Globus pallidus (tissue), 1 donor: ENCODE measurements around the gene ZNF598.

Experiments
- DNase-seq: peaks from one replicate; pipeline ENCODE4 v3.0.0-alpha.2; 2015; ENCODE audit warnings: low spot score

ZNF598 gene

DNA sequence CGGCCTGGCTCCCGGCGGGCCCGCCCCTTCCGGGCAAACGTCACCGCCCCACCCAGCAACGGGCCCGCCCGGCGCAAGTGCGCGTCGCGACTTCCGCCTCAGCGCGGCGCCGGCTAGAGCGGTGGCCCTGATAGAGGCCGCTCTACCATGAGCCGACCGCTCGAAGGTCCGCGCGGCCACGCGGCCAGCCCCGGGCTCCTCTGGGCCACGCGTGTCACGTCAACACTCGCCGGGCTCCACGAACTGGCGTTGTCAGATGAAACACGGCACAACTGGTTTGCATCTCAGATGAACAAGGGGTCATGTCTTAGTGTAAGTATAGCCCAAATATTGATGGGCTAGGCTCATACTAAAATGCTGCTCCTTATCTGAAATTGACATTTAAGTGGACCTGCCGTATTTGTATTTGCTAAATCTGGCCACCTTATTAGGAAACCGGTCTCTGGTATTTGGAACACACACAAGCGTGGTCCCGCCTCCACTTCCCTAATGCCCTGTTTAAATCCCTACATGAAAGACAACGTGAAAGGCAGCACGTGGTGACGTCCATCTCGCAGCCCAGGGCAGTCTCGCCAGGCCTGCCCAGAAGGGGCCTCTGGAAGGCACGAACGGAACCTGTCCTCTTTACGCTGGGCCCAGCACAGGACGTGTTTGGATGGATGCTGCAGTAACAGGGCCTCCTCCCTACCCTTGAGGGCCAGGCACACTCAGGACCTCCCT lies at the start of gene ZNF598:
TSS of gene ZNF598 (minus strand) at position 31 of the 720 bp plus-strand sequence.
- DNase-seq, result peak; percentile 88

DNA sequence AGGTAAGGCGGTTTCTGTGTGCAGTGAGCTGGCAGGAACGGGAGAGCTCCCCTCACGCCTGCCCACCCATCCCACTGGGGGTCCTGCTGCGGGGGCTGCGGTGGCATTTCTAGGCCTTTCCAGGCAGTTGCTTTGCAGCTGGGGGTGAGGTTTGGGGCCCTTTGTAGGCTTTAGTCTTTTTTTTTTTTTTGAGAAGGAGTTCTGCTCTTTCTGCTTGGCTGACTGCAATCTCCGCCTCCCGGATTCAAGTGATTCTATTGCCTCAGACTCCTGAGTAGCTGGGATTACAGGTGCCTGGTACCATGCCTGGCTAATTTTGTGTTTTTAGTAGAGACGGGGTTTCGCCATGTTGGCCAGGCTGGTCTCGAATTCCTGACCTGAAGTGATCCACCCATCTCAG lies 49.3 kb upstream of the ZNF598 start:
- no peak for DNase-seq

DNA sequence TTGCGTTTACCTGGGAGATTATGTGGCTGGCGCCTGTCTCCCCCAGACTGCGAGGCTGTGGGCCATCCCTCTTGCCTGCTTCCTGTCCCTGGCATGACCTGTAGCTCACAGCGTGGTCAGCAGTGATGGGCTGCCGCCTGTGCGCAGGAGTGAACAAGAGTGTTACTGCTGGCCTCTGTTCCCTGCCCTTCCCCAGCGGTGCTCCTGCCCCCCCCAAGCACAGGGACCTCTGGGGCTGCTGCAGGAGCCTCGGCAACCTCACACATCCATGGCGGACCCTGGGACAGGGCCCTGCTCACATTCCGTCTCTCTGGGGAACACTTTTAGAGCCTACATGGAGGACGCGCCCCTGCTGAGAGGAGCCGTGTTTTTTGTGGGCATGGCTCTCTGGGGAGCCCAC lies 48.8 kb upstream of the ZNF598 start:
- DNase-seq, result no peak

DNA sequence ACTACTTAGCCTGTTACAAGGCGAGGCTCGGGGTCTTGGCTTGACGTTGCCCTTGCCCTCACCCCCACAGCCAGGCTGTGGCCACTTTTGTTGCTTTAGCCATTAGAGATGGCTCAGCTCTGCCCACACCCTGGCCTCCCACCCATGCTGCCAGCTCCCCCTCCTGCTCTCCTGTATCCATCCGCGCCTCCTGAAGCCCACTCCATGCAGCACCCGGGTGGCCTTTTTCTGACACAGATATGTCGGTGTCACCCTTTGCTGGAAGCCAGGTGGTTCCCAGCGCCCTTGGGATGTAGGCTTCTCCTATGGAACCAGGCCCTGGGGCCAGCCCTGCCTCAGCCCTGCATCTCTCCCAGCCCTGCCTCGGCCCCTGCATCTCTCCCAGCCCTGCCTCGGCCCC lies 47.8 kb upstream of the ZNF598 start:
- no peak for DNase-seq

DNA sequence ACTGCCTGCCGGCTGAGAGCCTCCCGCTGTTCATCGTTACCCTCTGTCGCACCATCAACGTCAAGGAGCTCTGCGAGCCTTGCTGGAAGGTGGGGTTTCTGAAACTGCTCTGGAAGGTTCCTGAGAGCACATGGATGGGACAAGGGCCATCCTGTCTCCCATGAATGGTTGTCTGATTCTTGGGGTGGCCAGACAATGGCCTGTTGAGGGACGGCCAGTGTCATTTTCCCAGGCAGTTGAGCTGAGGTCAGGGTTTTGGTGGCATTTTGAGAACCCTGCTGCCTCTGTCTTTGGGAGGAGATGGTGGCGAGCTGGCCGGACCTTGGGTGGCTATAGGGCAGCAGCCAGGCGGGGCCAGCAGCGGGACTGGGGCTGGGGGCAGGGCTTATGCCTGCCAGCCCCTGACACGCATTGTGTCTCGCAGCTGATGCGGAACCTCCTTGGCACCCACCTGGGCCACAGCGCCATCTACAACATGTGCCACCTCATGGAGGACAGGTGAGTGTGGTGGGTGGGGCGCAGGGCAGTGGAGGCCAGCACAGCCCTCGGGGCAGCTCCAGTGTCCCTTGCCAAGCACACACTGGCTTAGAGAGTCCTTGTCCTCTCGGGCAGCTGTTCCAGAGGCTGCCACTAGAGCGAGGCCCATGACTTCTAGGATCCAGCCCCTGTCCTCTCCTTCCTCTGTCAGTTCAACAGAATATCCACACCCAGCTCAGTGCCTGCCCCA lies 47.2 kb upstream of the ZNF598 start:
- DNase-seq, result peak; percentile 75

DNA sequence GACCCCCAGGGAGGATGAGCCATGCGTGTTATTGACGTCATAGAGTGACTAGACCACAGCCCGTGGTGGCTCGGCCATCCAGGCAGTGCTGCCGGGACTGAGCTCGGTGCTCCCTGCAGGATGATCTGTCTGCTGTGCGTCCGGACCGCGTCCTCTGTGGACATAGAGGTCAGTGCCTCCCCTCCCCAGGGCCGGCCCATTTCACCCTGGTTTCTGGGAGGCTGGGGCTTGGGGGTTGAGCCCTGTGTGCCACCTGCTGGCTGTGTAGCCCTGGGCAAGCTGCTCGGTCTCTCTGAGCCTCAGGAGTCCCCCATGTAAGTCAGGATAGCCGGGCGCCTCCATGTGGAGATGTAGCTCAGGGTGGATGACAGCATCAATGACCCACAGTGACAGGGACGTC lies 46.5 kb upstream of the ZNF598 start:
- peak; percentile 43 for DNase-seq

DNA sequence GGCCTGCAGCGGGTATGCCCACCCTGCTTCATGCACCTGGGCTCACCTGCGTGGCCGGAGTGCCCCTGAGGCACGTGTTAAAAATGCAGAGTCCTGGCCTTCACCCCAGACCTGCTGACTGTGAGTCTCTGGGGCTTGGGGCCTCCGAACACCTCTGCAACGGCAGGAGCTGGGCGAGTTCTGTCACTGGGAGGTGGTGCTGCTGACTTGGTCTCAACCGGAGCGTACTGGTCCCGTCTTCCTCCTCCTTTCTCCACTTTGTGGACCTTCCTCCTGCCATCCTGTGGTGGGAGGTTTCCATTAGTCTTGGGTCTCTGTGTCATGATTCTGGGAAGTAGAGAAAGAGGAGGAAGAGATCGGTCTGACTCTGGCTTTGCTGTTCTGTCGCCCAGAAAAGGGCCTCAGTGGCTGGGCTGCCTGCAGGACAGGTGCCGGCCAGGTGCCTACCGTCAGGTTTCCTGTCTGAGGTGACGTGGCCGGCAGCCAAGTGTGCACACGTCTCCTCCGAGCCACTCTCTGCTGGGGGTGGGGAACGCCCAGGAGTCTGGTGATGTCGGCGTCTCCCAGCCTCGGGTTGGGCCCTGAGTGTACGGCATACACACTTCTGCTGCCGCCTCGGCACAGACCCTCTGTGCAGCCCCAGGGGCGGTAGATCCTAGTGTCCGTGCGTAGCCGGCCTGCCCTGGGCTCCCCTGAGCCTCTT lies 45.1 kb upstream of the ZNF598 start:
- no peak for DNase-seq

DNA sequence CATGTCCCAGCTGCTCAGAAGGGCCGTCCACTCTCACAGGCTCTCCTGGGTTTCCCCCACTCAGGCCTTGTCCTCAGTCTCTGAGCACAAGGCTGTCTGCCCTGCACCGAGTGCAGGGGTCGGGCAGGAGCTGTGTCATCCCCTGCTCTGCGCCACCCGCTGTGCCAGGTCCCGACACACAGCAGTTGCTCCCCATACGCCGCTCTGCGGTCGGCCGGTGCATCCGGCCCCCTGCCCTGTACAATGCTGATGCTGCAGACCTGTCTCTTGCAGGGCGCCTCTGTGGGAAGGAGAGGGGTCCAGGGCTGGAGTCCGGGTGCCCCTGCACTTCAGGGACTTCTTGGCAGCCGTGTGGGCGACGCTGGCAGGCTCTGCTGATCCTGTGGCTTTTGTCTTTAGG lies 44.3 kb upstream of the ZNF598 start:
- no peak for DNase-seq

DNA sequence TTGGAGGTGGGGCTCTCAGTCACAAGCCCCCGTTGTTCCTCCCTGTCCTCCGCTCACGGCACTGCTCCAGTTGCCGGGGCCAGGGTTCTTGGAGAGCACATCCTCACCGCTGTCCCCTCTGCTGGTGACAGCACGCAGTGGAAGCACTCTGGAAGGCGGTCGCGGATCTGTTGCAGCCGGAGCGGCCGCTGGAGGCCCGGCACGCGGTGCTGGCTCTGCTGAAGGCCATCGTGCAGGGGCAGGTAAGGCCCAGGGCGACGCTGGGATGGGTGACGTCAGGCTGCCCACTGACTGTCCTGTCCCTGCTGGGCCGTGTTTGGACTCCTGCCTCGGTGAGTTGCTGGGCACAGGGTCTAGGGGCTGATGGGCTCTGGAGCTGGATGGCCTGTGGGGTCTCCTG lies 43.6 kb upstream of the ZNF598 start:
- no peak for DNase-seq

DNA sequence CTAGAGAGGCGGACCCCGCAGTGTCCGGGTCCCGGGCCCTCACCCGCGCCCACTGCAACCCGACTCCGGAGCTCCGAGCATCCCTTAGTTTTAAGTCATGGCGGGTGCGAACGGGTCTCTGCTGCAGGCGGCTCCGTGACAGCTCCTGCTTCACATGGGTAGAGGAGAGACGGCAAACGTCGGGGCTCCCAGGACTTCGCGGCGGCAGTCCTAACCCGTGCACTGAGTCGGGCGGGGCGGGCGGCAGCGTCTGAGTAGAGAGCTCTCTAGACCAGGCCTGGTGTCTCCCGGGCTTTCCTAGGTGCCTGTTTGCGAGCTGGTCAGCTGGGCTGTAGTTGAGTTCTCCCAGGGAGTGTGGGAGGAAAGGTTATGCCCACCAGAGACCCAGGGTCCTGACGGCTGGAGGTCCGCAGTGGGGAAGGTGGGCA lies 38.5 kb upstream of the ZNF598 start:
- DNase-seq, result no peak

DNA sequence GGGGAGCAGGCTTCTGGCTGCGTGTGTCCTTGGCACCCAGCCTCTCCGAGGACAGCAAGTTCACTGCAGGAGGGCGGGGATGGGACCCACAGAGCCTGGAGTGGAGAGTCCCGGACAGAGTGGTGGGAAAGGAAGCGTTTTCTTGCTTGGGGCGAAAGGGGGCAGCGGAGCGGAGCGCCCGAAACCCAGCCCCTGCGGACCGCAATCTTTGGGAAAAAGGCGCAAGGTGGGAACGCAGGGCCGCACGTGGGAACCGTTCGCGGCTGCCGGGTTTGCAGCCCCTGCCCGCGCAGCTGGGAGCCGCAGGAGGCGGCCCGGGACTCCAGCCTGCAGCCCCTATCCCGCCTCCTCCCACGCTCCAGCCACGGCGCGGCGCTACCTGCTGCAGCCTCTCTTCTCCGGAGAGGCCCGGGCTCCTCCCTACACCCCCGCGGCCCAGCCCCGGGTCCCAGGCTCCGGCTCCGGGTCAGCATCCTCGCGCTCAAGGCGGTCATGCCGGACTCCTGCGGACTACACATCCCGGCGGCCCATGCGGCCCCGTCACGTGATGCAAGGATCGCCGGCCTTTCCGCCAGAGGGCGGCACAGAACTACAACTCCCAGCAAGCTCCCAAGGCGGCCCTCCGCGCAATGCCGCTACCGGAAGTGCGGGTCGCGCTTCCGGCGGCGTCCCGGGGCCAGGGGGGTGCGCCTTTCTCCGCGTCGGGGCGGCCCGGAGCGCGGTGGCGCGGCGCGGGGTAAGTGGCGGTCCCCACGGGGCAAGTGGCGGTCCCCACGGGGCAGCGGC lies 37.9 kb upstream of the ZNF598 start, which contains the start of the genes NTHL1 and TSC2:
TSS of gene NTHL1 (minus strand) at position 505 of the 786 bp plus-strand sequence. CDS start at position 494, 11 bp downstream.
TSS of gene TSC2 (plus strand) at position 656 of the 786 bp plus-strand sequence. CDS start 631 bp downstream, outside the sequence.
- DNase-seq, result peak; percentile 96

DNA sequence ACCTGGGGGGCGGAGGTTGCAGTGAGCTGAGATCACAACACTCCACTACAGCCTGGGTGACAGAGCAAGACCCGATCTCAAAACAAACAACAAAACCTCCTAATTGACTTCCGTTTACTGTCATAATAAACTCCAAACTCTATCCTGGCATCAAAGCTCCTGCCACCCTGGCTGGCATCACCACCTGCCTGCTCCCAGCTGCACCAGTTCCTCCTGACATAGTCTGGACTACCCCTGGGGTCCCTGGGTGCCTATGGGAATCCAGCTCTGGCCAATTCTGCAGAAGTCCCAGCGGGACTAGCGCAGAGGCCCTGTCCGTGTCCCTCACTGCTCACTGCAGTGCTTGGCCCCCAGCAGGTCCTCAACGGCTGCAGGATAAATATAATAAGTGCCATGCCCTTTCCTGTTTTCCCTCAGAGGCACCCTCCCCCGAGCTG lies 37.3 kb upstream of the ZNF598 start:
- no peak for DNase-seq

DNA sequence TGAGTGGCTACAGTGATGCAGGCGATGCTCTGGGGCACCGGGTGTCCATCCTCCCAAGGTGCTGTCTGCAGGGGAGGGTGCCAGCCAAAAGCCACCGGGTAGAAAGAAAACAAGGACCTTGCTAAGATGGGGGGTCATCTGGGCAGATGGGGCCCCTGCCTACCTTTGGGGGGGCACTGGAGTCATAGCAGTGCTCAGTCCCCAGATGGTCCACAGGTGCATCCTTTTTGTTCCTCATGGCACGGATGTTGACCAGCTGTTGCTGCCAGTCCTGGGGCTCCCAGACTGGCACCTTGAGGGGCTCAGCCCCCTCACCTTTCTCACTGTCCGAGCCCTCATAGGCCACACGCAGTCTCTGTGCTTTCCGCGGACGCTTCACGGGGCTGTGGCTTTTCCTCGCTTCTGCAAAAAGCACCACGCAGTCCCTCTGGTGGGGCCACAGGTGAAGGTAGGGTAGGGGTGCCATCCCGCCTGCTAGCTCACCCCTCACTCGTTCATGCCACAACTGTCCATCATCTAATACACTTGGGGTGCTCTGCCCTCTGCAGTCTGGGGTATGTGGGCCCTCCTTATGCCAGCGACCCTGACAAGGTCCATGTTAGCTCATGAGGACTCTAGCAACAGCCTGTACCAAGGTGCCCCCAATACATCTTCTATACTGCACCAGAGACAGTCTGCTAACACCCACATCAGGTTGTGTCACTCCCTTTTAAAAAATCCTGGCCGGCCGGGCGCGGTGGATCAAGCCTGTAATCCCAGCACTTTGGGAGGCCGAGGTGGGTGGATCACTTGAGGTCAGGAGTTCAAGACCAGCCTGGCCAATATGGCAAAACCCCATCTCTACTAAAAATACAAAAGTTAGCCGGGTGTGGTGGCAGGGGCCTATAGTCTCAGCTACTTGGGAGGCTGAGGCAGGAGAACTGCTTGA lies 36.6 kb upstream of the ZNF598 start:
- DNase-seq, result no peak

DNA sequence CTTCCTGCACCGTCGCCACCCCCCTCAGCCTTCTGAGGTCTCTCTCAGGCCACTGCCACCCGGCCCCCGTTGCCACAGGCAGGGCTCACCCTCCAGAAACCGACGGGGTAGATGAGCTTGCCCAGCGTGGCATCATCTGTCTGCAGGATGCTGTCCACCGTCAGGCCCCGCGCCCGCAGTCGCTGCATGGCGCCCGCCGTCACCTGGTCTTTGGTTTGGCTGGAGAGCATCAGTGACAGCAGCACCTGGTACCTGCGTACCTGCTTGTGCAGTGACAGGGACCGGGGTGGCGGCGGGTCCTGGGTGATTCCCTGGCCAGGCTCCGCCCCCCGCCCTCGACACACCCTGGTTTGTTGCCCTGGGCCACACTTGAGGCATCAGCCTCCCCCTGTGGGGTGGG lies 34.9 kb upstream of the ZNF598 start:
- DNase-seq, result no peak

DNA sequence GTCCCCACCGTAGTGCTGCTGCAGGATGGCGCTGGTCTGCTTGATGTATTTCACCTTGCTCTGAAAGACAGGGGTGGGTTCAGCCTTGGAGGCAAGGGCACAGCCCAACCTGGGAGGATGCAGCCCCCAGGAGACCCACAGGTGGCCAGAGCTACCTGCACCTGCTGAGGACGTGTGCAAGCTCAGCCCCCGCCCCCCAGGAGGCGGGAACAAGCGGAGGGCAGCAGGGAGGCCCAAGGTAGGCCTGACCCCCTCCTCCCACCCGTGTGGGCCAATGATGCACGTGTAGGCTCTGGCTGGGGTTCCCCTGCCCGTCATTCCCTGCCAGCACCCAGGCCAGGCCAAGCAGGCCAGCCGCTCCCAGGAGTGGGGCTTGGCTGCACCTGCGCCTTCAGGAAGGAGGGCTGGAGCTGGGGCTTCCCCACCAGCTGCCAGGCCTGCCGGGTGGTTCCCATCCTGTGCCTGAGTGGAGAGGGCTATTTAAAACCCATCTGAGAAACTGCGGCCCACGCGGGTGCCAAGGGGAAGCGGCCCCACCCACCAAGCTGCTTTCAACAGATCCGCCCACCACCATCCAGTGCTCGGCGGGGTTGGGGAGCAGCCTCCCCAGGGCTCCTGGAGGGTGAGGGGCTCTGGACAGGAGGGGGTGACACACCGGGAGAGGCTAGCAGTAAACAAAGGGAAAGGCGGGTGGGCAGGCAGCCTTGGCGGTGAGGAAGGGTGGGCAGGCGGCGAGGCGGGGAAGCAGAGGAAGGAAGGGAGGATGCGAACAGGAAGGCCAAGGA lies 34.2 kb upstream of the ZNF598 start:
- no peak for DNase-seq

DNA sequence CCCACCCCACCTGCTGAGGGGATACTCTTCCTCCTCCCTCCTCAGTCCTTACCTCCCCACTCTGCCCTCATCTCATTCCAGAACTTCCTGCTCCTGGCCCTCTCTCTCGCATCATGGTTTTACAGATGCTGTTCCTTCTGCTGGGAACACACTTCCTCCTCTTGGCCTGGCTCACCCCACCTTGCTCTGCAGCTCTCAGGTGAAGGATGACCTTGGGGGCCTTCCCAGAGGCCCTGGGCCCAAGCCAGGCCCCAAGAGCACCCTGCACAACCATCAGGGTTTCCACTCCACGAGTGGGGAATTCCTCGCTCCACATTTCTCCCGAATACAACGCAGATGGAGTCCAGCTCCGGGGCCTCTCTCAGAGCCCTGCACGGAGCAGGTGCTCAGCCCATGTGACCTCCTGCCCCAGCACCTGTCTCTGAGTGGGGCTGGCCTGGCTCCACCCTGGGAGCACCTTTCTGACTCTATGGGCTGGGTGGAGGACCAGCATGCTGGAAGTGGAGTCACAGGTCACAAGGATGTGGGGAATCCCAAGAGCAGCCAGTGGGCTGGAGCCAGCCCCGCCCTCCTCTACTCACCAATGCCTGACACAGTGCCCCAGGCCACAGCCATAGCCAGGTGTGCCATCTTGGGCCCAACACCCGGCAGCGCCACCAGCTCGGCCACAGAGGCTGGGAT lies 33.5 kb upstream of the ZNF598 start:
- no peak for DNase-seq

DNA sequence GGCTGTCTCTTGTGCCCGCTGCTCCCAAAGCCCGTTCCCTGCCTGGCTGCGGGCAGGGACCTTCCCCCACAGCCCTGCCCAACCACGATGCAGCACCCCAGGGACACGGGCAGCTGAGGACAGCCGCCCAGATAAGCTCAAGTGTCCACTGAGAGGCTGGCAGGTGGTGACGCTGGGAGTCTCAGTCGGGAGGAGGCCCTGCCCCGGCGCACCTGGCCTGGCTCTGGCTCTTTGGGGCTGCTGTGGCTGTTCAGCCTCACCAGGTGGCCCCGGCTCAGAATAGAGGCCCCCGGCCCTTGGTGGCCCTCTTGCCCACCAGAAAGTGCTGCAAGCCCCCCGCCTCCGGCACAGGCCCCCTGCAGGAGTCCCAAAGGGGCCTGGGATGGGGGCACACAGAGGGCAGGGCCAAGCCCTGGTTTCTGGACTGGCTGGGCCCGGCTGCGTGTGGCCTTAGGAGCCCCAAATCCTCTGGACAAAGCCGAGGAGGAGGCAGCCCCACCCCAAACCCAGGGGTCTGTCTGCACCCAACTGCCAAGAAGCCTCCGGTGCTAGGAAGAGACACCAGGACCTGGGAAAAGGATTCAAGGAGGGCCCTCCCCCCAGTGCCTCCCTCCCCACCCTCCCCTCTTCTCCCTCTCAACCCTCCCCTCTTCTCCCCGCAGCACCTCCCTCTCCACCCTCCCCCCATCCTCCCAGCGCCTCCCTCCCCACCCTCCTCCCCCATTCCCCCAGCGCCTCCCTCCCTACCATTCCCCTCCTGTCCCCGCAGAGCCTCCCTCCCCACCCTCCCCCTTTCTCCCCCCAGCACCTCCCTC lies 32.8 kb upstream of the ZNF598 start:
- DNase-seq, result no peak

DNA sequence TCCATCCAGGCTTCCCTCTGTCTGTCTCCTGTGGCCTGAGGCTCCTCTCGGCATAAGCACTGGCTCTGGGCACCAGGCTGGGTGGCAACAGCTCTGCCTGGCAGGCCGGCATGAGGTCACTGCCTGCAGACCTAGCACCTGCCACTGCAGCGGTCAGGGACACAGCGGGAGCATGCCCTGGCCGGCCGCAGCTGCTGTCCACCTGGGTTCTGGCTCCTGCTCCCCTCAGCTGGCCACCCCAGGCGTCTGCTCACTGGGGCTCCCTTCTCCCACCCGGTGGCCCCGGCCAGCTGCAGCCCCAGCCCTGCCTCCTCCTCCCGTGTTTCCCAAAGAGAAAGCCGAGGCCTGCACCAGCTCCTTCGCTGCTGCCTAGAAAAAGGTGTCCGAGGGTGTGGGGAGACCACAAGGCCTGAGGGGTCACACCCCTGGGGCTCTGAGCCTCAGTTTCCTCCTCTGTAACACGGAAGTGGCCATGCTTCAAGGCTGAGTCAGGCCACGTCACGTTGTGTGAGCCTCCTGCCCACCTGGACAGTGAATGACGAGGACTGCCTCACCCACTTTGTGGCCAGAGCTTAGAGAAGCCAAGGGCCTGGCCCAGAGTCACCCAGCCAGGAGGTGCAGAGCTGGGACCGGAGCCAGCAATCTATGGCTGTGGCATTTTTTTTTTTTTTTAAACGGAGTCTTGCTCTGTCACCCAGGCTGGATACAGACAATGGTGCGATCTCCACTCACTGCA lies 31.3 kb upstream of the ZNF598 start:
- no peak for DNase-seq
